ENCODE data around the gene FAM193A.
"Not testable (repeated sequence)": the region's sequence is repeated elsewhere in the genome, so short reads cannot be mapped to it uniquely, and the experiment has no call there.

Gene FAM193A

GRCh38 chr4:2731907-2732317 is 195.5 kb downstream of the FAM193A start:
- DNase-seq, result no peak

- no peak for DNase-seq
Measured at GRCh38 chr4:2732526-2732925, 196.1 kb downstream of the FAM193A start.

GRCh38 chr4:2733001-2733843 is 196.8 kb downstream of the FAM193A start:
- no peak for DNase-seq

DNA sequence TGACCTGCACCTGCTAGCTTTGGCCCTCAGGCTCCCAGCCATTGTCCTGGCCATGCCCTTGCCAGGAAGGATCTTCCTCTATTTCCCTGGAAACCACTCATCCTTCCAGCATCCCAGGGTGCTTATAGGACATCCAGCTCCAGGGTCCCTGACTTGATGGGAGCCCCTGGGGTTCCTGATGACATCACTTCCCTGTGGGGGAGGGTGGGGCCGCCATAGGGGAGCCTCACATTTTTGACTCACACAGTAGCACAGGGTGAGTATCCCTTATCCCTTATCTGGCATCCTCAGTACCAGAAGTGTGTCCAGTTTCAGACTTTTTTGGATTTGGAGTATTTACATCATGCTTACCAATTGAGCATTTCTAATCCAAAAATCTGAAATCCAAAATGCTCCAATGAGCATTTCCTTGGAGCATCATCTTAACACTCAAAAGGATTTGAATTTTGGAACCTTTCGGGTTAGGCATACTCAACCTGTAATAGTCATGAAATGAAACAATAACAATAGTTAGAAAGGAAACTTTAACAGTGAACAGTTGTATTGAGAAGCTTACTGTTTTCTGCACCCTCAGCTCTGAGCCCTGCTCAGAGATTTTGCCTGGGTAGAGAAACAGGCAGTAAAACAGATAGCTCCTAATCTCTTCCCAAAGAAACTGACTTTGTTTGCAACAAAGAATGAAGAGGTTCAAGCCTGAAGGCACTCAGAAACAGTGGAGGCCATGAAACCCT is 197.6 kb downstream of the FAM193A start:
- no peak for DNase-seq

DNA sequence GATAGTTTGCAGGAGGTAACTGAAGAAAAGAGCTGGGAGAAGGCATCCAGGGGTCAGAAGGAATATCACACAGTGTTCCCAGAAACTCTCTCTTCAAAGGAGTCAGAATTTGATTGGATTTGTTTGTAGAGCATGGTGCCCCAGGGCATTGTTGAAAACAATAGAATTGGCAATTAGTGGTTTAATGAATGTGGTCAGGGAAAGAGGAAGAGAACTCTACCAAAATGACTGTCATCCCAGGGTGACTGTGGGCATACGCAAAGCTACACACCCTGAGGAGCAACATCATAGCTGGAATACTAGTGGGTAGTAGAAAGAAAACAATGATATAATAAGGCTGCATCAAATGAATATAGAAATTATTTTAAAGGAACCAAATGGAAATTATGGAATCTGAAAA is 198.2 kb downstream of the FAM193A start:
- DNase-seq, result no peak

DNA sequence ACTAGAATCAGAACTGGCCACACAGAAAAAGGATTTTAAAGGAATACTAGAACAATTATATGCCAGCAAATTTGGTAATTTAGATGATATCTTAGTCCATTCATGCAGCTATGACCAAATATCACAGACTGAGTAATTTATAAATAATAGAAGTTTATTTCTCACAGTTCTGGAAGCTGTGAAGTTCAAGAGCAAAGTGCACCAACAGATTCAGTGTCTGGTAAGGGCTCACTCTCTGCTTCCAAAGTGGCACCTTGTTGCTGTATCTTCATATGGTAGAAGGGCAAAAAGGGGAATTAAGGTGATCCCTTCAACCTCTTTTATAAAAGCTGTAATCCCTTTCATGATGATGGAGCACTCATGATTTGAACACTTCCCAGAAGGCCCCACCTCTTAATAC is 199.4 kb downstream of the FAM193A start:
- DNase-seq, result no peak

DNA sequence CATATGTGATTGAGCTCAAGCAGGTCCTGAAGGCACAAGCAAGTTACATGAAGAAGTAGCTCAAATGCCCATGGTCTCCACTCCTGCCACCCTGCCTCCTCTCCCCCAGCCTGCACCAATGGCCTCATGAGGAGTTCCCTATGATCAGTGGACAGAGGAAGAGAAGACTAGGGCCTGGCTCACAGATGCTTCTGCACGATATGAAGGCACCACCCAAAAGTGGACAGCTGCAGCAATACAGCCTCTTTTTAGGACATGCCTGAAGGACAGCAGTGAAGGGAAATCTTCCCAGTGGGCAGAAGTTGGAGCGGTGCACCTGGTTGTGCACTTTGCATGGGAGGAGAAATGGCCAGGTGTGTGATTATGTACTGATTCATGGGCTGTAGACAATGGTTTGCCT is 201.8 kb downstream of the FAM193A start:
- not testable (repeated sequence) for DNase-seq

GRCh38 chr4:2741626-2742025 is 205.2 kb downstream of the FAM193A start:
- no peak for DNase-seq

DNA sequence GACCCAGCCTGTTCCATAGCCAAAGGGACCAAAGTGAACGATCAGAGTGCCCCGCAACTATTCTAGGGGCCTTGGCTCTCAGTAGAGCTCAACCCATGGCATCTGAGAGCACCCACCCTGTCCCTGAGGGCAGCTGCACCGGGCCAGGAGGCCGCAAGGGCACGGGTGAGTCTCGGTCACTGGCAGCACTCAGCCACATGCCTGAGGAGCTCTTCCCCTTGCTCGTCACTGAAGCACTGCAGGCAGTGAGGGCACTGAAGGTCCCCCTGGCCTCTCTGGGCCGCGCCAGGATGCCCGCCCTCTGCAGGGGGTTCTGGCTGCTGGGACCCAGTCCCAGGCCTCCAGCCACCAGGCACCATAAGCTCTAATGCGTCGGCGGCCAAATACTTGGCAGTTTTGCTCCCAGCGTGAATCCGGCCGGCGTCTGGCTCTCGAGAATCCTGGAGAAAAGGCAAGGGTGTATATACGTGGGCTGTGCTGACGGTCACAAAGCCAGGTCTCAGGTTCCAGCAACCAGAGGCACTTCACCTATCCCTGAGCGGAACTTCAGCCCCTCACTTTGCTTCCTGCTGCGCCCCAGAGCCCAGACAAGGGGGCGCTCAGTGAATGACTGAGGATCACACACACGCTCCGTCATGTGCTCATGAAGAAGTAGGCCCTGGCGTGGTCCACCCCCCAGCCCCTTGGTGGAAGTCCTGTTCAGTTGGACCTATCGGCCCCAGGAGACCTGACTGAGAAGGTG is 205.8 kb downstream of the FAM193A start:
- no peak for DNase-seq

DNA sequence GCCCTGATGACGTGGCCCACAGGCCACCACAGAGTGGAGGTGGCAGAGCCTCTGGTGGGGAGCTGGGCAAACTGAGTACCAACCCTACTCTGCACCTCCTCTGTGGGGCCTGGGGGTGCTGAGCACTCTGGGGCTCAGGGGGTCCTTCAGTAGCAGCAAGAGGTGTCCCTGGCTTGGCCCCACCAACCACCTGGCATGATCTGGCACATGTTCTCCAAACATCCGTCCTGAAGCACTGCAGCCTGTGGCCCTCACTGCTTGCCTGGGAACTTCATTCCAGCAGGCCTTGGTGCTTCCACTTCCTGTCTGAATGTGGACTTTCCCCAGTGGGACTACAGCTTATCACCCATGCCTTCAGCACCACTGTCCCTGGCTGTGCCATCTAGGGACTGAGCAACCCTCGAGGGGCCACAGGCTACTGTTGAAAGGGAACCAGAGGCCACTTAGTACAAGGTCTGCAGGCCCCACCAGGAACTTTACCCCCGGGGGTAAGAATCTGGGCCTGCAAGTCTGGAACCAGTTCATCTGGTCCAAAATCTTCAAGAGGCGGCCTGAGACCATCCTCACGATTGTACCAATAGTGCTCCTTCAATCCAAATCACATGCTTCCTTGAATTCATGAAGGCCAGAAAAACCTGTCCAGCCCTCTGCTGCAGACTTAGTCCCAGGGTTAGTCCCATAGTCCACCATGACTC is 206.5 kb downstream of the FAM193A start:
- no peak for DNase-seq

- DNase-seq, result no peak
Measured at GRCh38 chr4:2743518-2744445, 207.3 kb downstream of the FAM193A start.

DNA sequence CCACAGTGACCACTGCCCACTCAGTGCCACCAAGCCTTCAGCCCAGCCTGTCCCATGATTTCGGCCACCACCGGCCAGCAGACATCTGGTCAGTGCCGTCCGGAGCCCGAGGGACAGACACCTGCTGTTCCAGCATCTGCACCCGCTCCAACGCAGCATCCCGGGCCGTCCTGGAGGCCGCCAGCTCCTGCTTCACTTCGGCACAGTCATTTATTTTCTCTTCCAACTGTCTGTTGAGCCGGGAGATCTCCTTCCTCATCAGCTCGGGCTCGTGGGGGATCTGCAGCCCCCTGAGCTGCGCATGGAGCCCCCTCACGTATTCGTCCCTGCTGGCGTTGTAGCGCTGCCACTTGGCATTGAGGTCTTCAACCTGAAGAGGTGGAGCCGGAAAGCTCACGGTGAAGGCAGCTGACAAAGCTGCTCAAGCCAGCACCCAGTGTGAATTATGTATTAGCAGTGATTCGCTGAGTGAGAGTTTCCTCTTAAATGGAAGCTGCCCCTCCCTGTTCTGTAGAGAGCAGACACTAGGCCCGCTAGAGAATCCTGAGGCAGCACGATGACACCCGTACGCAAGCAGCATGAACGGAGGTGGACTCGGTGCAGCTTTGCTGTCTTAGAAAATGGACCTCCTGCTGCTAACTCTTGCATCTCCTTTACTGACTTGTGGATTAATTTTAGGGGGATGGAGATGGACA is 208.3 kb downstream of the FAM193A start:
- DNase-seq, result no peak

GRCh38 chr4:2745516-2745915 is 209.1 kb downstream of the FAM193A start:
- no peak for DNase-seq

GRCh38 chr4:2745981-2746806 is 209.7 kb downstream of the FAM193A start:
- DNase-seq, result peak; percentile 42 to 94 (median 85)

GRCh38 chr4:2746891-2747695 is 210.6 kb downstream of the FAM193A start:
- DNase-seq, result no peak

DNA sequence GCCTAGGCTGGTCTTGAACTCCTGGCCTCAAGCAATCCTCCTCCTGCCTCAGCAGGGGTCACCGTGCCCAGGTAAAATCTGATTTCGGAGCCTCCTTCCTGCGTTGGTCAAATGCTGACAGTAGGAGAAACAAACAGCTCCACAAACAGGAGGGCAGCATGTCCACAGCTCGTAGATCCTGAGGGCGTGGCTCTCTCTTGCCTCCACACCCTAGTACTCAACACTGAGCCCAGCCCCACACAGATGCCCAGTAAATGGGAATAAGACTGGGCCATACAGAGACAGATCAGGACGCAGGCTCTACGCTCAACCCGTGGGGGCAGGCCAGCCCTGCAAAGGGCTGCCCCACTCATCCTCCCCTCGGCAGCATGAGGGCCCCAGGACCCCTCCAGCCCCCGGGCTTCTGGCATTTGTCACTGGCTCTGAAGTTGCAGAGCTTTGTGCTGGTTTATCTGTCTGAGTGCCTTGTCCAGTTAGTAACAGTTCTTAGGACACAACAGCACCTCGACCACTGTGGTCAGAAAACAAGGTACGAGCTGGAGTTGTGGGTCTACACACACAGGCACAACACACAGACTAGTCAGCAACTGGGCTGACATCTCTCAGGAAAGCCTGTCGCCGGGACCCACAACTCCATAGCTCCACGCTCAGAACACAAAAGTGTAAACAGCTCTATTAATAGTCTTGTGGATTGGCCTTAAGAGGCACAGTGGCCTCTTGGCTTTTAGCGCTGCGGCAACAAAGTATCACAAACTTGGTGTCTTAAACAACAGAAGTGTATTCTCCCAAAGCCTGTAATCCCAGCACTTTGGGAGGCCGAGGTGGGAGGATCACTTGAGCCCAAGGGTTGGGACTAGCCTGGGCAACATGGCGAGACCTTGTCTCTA is 214.5 kb downstream of the FAM193A start:
- no peak for DNase-seq

DNA sequence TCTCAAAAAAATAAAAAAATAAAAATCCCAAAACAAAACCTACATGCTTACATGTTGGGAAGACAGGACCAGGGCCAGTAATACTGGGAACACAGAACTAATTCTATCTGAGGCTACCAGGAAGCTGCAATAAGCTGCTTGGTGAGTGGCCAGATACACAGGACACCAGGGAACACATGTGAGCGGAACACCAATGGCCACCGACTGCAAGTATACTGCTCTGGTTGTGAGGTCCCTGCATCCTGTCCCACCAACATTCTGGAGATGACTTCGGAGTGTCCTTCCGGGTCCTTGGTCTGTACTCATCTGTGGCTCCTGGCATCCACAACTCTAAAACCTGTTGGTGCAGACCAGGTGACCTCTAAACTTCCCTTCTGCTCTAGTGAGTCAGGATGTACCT is 217.0 kb downstream of the FAM193A start:
- no peak for DNase-seq
